Stimulated activated naive CD4-positive, alpha-beta T cell treated with Interleukin-2 at 50 U/mL for 16 hours (primary cell): Measurements from ENCODE around the gene SCRT2.
"Not testable (repeated sequence)": the region's sequence is repeated elsewhere in the genome, so short reads cannot be mapped to it uniquely, and the experiment has no call there.

ENCODE experiments used
- DNase-seq: peaks from one replicate; lab custom pipeline; 2025; lab: John Stamatoyannopoulos, UW

Gene SCRT2

DNA sequence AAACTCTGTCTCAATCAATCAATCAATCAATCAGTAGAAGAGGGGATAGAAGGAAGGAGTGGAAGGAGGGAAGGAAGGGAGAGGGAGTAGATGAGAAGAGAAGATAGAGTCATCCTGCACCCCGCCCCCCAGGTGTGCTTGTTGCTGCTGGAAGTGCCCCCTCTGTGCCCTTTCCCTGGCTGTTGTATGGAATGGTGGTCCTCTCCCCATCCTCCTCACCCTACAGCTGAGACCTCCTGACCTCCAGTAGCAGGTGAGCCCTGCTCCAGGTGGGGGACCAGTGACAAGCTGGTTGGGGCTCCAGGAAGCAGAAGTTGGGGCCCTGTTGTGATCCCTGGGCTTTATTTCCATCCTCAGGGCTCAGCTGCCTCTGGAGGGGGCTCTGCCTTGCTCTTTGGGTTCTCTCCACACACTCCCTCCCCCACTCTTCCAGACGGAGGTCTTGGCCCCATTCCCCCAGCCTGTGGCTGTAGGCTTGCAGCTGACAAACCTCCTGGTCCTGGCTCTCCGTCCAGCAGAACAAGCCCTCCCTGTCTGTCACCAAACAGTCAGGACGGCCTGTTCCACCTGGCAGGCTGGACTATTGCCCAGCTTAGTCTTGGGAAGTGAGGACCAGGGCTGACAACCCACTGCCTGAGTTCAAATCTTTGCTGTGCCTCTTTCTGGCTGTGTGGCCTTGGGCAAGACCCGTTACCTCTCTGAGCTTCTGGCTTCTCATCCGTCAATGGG is 26.0 kb upstream of the SCRT2 start:
- no peak for DNase-seq

GRCh38 chr20:699811-700338 is 24.3 kb upstream of the SCRT2 start:
- DNase-seq = no peak

- no peak for DNase-seq
Measured at GRCh38 chr20:699342-699741, 23.7 kb upstream of the SCRT2 start.

- no peak for DNase-seq
Measured at GRCh38 chr20:698276-698675, 22.7 kb upstream of the SCRT2 start.

DNA sequence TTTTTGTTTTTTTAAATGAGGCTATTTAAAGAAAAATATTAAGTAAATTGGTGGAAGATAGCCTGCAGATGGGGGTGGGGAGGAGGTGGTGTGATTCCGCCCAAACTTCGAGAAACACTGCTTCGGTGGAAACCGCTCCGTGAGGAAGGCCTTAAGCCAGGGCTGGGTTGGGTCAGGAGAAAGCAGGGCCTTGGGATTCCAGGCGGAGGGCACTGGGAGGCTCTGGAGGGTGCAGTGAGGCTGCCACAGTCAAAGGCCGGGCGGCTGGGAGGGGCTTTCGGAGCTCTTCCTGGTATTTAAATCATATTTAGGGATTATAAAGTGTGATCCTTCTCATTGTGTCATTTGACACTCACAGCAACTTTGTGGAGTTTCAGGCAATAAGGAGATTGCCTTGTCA is 22.2 kb upstream of the SCRT2 start:
- no peak for DNase-seq

- DNase-seq = no peak
Measured at GRCh38 chr20:695165-695866, 19.7 kb upstream of the SCRT2 start.

DNA sequence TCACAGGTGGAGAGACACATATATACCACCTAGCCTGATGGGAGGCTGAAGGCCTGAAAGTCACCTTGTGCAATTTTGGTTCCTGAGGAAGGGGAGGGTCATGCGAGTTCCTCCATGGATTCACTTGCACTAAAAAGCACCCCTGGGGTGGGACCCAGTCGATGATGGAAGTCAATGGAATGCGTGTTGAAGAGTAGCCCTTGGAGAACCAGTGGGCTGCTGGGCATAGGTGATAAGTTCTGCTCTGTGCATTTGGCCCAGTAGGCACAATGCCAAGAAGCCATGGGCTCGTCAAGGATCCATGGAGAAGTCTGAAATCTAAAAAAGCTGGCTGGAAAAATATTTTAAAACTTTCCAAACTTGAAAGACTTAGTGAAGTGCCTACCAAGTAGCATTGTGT is 18.9 kb upstream of the SCRT2 start:
- no peak for DNase-seq

- DNase-seq = not testable (repeated sequence)
Measured at GRCh38 chr20:693786-694185, 18.2 kb upstream of the SCRT2 start.

DNA sequence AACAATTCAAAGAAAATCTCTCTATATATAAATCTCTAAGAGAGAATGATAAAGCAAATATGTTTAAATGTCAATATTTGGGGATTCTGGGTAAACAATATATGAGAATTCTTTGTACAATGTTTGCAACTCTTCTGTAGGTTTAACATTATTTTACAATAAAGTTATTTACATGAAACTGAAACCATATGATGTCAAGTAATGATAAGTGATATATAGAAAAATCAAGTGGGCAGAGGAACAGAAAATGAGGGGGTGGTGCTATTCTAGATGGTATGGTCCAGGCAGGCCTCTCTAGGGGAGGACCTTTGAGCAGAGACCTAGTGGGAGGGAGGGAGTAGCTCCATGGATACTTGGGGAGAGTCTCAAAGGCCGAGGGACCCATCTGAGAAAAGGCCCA is 16.4 kb upstream of the SCRT2 start:
- DNase-seq = no peak

DNA sequence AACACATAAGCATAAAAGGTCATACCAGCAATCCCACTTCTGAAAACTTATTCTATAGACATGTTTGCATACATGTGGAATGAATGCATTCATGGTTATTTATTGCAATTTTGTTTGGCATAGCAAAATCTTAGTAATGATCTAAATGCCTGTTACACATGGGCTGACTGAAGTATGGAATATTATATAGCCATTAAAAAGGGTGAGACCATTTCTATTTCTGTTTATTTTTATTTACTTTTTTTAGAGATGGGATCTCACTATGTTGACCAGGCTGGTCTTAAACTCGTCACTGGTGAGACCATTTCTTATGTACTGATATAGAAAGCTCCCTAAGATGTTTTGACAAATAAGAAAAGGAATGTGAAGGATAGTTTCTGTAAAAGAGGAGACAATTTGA is 14.3 kb upstream of the SCRT2 start:
- DNase-seq = no peak

DNA sequence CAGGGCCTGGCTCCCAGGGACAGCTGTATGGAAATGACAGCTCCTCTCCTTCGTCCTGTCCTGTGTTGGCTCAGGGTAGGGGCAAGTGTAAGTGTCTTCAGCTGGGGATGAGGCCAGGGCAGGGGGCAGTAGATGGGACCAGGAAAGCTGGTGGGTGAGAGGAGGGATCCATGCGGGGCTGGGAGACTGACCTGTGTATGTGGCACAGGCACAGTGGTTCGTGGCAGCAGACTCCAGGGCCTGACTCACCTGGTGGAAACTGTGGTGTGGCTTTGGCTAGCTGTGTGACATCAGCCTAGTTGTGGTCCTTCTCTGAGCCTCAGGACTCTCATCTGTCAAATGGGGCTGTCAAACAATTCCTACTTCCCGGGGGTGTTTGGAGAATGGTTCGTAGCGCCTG is 13.7 kb upstream of the SCRT2 start:
- DNase-seq = no peak

DNA sequence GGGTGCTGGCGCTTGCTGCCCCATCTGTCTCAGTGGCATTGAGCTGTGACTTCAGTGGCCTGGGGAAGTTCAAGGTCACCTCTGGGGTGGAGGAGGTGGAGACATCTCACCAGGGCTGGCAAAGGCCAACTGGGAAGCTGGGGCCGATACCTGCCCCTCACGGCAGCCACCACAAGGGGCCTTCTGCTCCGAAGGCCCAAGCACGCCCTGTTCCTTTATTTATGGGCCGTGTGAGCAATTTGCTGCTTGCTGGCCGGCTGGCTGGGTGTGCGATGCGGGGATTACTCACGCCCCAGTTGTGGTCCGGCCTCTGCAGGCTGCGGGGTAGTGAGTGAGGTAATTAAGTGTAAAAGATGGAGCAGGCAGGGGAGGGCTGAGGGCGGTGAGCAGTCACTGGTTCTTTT is 13.2 kb upstream of the SCRT2 start:
- no peak for DNase-seq

DNA sequence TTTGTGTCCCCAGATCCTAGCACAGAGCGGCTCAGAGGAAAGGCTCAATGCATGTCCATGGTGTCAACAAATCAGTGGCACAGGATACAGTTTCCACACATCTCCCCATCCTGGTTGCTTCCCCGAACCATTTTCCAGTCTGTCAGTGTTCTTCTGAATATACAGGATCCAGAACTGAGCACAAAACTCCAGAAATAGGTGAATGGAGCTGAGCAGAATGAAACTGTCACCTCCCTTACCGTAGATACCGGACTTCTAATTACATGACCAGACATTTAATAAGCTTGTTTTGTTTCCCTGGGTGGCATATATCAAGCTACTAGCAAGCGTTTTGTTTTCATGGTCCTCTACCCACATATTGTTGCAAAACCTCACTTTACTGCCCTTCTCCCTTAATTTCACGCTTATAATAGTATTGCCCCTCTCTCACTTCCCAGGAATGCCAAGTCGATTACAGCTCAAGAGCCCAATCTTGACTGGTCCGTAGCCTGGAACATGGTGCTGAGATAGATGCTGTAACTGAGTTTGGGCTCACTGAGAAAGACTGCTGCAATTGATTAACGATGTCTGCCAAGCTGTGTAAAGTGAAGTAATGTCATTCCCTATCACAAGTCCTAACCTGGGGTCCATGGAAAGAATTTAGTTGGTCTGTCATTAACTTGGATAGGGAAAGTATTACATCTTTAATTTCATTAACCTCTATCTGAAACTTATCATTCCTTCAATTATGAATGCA is 12.0 kb upstream of the SCRT2 start:
- no peak for DNase-seq

GRCh38 chr20:684676-685319 is 9.2 kb upstream of the SCRT2 start:
- DNase-seq = no peak

DNA sequence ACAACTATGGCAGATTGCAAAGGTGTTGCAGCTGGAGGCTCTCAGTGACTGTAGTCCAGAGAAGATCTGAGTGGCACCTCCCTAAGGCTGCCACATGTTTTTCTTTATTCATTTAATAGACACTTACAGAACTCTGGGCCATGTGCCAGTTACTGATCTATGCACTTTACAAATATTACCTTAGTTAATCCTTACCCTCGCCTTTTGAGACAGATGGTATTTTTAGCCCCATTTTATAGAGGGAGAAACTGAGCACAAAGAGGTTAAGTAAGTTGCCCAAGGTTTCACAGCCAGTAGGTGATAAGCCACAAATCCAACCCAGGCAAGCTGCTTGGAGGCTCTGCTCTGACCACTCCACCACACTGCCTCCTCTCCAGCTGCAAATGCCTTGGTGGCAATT is 6.5 kb upstream of the SCRT2 start:
- no peak for DNase-seq

DNA sequence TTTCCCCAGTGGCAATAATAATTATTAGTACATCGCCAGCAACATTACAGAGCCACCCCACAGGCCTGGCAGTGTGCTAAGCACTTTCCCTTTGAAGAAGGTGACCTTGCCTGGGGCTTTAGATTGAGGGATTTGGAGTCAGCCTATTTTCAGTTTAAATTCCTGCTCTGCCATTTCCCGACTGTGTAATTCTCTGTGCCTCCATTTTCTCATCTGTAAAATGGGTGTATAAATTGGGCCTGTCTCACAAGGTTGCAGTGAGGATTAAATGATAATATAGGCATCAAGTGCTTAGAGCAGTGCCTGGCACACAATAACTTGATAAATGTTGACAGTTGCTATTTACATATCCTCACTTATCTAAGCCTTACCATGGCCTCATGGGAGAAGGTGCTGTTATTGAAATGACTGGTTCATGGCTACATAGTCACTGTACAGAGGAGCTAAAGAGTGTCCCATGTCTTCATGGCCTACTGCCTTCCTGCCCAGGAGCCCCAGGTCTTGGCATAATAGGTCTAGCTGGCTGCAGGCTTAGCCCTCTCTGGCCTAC is 5.1 kb upstream of the SCRT2 start:
- DNase-seq = no peak

GRCh38 chr20:677957-678356 is 2.4 kb upstream of the SCRT2 start:
- no peak for DNase-seq

DNA sequence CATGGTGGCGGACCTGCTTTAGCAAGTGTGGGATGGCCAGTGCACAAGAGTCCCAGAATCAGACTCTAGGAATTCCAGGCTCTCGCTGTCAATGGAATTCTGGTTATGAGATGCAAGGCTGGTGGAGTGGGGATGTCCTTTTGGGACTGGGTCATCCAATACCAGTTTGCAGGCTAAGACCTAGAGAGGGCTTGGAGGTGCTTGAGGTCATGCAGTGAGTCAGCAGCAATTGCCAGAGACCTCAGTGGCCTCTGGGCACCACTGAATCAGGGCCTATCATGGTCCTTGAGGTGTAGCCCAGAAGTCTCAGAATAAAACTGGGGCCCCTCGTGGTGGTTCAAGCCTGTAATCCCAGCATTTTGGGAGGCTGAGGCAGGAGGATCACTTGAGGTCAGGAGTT is 1.4 kb upstream of the SCRT2 start:
- DNase-seq = no peak

DNA sequence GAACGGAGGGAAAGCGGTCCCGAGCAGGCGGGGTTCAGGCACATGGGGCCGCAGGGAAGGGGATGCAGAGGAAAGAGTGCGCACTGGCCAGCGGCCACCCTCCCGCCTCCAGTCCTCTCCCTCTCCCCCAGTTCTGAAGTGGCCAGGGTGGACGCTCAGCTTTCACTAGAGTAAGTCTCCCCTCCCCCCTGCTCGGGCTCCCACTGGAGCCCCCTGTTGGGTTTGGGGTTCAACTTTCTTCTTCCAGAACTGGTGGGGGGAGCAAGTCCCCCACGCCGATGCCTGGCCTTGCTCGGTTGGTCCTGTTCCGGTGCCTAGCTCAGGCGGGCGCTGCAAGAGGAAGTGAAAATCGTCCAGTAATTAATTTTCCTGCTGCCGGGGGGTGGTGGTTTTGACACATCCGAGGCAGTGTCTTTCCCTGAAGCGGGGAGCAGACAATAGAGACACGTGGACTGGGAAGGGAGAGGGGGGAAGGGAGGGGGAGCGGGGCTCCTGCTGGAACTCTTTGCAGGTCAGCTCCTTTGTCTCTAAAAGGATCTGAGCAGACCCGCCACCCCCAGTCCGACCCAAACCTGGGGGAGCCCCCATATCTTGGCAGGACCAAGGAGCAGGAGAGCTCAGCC is 824 bp upstream of the SCRT2 start:
- no peak for DNase-seq

DNA sequence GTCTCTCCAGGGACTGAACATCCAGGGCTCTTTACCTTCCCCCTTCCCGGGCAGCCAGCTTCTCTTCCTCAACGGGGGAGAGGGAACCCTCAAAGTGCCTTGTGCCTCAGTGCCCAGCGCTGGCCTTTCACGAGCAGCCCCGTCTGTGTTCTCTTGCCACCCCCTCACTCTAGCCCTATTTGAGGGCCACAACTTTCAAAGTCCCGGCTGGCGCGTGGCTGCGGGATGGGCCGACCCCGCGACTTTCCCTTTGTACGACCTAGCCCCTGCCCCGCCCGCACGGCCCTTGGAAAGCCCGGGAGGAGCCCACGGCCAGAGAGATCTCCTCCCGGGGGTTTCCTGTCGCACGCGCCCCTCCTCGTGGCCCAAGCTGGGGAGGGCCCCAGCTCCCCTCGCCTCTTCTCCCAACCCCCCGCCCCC is 559 bp downstream of the SCRT2 start:
- no peak for DNase-seq

DNA sequence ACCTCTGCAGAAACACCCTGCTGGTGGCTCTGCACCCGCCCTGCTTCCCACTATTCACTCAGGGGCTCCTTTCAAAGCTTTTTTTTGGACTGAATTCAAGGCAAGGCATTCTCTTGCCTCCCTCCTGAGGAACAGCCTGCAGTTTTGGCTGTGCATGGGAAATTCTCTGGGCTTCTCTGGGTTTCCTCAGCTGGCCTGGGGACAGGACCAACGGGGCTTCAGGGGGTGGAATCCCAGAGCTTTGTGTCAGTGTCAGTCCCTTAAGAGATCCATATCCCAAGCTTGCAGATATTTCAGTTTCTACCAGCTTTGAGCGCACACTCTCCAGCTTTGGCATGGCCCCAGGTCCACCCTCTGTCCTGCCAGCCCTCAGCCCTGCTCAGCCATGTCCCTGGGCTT is 2.0 kb downstream of the SCRT2 start:
- no peak for DNase-seq
